Amniotic stem cell (primary cell): ENCODE results near the gene MYCL.
"Not testable (repeated sequence)": the region's sequence is repeated elsewhere in the genome, so short reads cannot be mapped to it uniquely, and the experiment has no call there.

Source experiments
- DNase-seq: peaks from one replicate; lab custom pipeline; 2025; lab: John Stamatoyannopoulos, UW

Gene MYCL

DNA sequence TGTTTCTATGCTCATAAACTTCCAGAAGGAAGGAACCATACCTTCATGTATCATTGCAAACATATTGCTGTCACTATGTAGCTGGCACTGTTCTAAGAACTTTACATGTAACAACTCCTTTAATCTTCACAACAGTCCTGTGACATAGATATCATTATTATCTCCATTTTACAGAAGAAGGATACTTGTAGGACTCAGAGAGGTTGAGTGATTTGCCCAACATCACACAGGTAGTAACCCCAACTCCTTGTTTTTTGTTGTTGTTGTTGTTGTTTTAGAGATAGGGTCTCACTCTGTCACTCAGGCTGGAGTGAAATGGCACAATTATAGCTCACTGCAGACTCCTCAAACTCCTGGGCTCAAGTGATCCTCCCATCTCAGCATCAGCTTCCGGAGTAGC is 10.8 kb downstream of the MYCL start:
- DNase-seq = no peak

- DNase-seq = no peak
These were observed 11.4 kb downstream of the MYCL start for GRCh38 chr1:39890273-39890672.

DNA sequence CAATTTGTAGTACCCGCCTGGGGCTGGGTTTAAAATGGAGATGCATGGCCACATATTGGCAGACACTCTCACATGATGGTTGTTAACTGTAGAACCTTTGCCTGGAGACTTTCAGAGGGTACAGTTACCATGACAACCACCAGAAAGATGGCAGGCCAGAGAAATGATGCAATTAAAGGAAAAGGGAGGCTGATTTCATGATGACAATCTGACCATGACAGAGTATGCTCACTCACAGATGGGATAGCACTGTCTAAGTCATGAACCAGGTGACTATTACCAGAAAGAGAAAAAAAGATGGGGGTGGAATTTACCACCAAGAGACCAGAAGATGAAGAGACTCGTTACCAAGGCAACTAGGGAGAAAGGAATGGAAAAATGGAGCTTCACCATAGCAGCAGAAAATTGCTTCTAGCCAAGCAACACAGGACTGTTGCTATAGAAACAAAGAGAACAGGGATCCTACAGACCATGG is 14.9 kb downstream of the MYCL start:
- no peak for DNase-seq

DNA sequence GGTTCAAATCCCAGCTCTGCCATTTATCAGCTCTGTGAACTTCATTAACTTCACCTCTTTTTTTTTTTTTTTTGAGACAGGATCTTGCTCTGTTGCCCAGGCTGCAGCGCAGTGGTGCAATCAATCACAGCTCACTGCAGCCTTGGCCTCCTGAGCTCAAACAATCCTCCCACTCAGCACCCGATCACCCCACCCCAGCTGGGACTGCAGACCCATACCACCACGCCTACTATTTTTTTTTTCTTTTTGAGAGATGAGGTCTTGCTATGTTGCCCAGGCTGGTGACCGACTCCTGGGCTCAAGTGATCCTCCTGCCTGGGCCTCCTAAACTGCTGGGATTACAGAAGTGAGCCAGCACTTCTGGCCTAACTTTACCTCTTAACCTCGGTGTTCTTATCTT is 16.2 kb downstream of the MYCL start:
- no peak for DNase-seq

GRCh38 chr1:39882152-39882551 is 19.6 kb downstream of the MYCL start:
- no peak for DNase-seq

GRCh38 chr1:39877980-39878956 is 23.4 kb downstream of the MYCL start:
- no peak for DNase-seq

- no peak for DNase-seq
These were observed 24.4 kb downstream of the MYCL start for GRCh38 chr1:39877231-39877778.

GRCh38 chr1:39876144-39876543 is 25.6 kb downstream of the MYCL start:
- no peak for DNase-seq

- DNase-seq = no peak
These were observed 29.0 kb downstream of the MYCL start for GRCh38 chr1:39872698-39873097.

DNA sequence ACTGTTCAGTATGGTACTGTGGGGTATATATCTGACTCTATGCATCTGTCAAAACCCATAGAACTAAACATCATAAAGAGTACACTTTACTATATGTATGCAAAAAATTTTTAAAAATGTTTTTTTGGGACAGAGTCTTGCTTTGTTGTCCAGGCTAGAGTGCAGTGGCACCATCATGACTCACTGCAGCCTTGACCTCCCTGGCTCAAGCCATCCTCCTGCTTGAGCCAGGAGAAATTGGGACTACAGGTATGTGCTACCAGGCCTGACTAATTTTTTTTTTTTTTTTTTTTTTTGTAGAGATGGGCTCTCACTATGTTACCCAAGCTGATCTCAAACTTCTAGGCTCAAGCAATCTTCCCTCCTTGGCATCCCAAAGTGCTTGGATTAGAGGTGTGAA is 29.9 kb downstream of the MYCL start:
- no peak for DNase-seq

- DNase-seq = not testable (repeated sequence)
These were observed 30.7 kb downstream of the MYCL start for GRCh38 chr1:39871043-39871442.

DNA sequence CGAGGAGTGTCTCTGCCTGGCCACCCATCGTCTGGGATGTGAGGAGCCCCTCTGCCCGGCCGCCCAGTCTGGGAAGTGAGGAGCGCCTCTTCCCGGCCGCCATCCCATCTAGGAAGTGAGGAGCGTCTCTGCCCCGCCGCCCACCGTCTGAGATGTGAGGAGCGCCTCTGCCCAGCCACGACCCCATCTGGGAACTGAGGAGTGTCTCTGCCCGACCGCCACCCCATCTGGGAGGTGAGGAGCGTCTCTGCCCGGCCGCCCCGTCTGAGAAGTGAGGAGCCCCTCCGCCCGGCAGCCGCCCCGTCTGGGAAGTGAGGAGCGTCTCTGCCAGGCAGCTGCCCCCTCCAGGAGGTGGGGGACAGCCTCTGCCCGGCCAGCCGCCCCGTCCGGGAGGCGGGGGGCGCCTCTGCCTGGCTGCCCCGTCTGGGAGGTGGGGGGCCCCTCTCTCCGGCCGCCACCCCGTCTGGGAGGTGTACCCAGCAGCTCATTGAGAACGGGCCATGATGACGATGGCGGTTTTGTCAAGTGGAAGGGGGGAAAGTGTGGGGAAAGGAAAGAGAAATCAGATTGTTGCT is 32.1 kb downstream of the MYCL start:
- DNase-seq = not testable (repeated sequence)

DNA sequence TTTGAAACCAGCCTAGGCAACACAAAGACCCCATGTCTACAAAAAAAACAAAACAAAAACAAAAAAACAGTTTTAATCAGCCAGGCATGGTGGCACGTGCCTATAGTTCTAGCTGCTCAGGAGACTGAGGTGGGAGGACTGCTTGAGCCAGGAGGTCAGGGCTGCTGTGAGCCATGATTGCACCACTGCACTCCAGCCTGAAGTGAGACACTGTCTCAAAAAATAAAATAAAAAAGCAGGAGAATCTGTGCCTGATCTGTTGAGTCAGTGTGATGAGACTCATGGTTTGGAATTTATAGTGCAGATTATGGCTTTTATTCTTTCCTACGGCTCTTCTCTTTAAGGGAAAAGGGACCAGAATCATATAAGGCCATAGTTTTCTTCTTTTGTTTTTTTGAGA is 35.0 kb downstream of the MYCL start:
- peak; percentile 25 for DNase-seq

DNA sequence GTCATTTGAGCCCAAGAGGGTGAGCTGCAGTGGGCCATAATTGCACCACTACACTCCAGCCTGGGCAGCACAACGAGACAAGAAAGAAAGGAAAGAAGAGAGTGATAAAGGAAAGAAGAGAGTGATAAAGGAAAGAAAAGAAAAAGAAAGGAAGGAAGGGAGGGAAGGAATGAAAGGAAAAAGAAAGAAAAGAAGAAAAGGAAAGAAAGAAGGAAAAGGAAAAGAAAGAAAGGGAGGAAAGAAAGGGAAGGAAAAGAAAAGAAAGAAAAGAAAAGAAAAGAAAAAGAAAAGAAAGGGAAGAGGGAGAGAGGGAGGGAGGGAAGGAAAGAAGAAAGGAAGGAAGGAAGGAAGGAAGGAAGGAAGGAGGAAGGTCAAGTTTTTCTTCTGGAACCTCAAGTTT is 36.0 kb downstream of the MYCL start:
- DNase-seq = no peak

- no peak for DNase-seq
These were observed 38.5 kb downstream of the MYCL start for GRCh38 chr1:39863177-39863576.

GRCh38 chr1:39861003-39861402 is 40.7 kb downstream of the MYCL start:
- no peak for DNase-seq

DNA sequence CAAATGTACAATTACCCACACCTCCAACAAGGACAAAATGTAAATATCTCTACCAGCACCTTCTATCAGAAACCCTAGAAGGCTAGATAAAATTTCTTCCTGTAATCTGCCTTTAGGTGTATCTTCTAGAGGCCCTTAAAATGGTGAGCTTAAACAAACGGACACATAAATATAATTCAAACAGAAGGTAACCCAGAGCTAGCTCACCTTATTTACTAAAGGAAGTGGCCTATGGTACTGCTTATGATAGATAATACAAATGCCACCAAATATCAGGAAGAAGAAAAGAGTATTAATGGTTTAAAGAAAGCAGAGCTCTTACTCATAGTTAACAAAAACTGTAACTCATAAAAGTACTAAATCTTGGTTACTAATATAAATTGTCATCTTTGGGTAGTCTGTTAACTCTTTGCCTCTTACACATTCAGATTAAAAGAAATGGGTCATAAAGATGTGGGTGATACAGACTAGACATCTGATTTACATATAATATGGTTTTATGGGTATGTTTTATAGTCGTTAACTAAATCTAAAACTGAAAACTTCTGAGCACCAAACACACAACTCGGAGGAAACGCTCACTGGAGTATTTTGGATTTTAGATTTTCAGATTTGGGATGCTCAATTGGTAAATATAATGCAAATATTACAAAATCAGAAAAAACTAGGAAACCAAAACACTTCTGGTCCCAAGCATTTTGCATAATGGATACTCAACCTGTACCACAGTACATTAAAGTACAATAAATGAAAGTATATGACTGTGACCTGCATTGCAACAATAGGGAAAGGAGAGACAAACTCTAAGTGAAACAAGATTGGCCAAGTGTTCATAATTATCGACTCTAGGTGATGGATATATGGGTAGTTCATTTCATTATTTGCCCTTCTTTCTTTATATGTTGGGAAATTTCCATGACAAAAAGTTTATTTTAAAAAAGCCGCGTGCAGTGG is 41.6 kb downstream of the MYCL start:
- DNase-seq = no peak

DNA sequence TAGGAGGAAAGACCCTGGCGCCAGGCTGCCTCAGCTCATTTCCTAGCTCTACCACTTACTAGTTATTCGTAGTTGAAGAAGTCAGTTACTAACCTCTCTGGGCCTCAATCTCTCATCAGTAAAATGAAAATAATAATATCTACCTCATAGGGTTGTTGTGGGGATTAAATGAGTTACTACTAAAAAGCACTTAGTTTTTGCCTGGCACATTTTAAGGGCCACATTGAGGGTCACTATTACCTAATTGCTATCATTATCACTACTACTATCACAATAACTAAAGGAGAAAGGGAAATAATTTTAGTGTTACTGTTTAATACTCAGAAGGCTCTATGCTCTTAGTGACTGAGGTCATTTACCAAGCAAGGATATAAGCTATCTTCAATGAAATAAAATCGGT is 43.4 kb downstream of the MYCL start:
- DNase-seq = no peak

DNA sequence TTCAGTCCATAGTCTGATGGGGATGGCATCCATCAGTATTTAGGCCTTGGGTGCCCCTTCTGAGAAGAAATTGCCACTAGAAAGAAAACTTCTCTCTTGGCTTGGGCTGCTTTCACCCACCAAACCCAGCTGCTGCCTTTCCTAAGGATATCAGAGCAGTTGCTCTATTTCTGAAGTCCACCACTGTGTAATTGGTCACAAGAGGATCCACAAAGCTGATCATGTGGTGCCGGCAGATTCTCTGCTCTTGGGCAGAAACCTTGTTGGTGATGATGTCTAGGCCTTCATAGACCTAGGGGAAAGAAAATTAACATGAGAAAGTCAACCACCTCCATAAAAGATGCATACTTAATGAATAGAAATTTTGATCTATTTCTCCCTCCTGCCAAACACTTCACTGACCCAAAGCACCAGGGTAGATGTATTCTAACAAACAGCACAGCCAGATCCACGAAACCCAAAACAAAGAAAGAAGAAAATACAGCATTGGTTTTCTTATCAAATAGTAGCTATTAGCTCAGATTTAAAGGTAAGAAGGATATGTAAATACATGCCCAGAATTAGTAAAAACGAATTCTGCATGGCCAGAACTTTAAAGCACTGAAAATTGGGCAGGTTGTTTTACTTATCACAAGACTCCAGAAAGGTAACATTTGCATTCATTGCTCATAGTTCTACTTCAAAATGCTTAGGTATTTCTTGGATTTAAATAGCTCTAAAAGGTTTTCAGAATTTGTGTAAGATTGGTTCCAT is 44.4 kb downstream of the MYCL start:
- DNase-seq = no peak

DNA sequence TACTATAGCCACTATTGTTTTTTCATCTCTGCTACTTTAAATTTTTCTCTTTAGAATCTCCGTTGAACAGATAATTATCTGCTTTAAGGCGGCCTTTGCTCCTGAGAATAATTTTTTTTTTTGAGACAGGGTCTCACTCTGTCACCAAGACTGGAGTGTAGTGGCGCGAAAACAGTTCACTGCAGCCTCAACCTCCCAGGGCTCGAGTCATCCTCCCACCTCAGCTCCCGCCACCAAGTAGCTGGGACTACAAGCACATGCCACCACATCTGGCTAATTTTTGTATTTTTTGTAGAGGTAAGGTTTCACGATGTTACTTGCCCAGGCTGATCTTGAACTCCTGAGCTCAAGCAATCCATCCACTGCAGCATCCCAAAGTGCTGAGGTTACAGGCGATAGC is 47.0 kb downstream of the MYCL start:
- no peak for DNase-seq

DNA sequence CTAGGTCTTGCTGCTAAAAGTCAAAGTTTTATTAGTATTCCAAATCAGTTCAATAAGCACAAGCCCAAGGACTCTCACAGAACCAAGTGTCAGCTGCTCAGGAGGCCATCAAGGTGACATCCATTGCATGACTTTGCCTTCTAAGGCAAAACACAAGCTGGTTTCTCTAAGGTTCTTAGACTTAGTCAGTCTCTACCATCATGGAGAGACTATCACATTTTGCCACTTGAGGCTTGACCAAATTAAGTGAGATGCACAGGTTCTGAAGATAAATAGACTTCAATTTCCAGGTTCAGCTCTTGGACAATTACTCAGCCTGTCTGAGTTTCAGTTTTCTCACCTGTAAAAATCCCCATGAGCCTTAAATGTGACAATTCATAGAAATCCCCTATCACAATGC is 47.4 kb downstream of the MYCL start:
- no peak for DNase-seq
